Measurements from ENCODE around the gene GSN. TPM values are rescaled to one million over a fixed set of nuclear protein-coding genes. Genes with fewer than 3 reads are reported as not detected.

GSN gene
- total and polyA plus RNA-seq, 2 experiments from 2014 or later = 268 to 310 TPM

- Histone ChIP-seq H3K9me3 (ENCODE audit: low read depth) (no peaks in the 10 kb centered on the region), H3K4me1 (ENCODE audit: low read depth) (no peaks in the 10 kb centered on the region), H3K36me3 (no peaks in the 10 kb centered on the region), H3K4me3 (no peak overlapping the region), H3K27ac (no peak overlapping the region), H3K27me3 (no peaks in the 10 kb centered on the region)
- TF ChIP-seq CTCF (IDR thresholded peaks at IDR 0.05; ENCODE audit: low read depth, low read length) = no peak
- DNase-seq (ENCODE audit: low read depth in 1 of 2, low spot score in 1 of 2) = no peak
These were observed 28.9 kb upstream of the GSN start for GRCh38 chr9:121239071-121239470.

- no peak for TF ChIP-seq CTCF (IDR thresholded peaks at IDR 0.05; ENCODE audit: low read depth, low read length)
- no peaks in the 10 kb centered on the region for H3K36me3 ChIP-seq
- H3K27me3 ChIP-seq = no peaks in the 10 kb centered on the region
- H3K27ac ChIP-seq = no peak overlapping the region
- no peaks in the 10 kb centered on the region for H3K9me3 ChIP-seq (ENCODE audit: low read depth)
- H3K4me1 ChIP-seq (ENCODE audit: low read depth) = no peaks in the 10 kb centered on the region
- no peak overlapping the region for H3K4me3 ChIP-seq
- DNase-seq (ENCODE audit: low read depth in 1 of 2, low spot score in 1 of 2) = no peak
These were observed 28.1 kb upstream of the GSN start for GRCh38 chr9:121239851-121240250.

- no peak for DNase-seq (ENCODE audit: low read depth in 1 of 2, low spot score in 1 of 2)
- no peaks in the 10 kb centered on the region for H3K27me3 ChIP-seq
- H3K4me3 ChIP-seq = no peak overlapping the region
- H3K27ac ChIP-seq = no peak overlapping the region
- H3K36me3 ChIP-seq = no peaks in the 10 kb centered on the region
- no peak for TF ChIP-seq CTCF (IDR thresholded peaks at IDR 0.05; ENCODE audit: low read depth, low read length)
- H3K9me3 ChIP-seq (ENCODE audit: low read depth) = no peaks in the 10 kb centered on the region
- H3K4me1 ChIP-seq (ENCODE audit: low read depth) = no peaks in the 10 kb centered on the region
These were observed 27.4 kb upstream of the GSN start for GRCh38 chr9:121240472-121241135.

- no peaks in the 10 kb centered on the region for H3K36me3 ChIP-seq
- no peaks in the 10 kb centered on the region for H3K4me1 ChIP-seq (ENCODE audit: low read depth)
- H3K27me3 ChIP-seq = no peaks in the 10 kb centered on the region
- no peak overlapping the region for H3K27ac ChIP-seq
- H3K9me3 ChIP-seq (ENCODE audit: low read depth) = no peaks in the 10 kb centered on the region
- TF ChIP-seq CTCF (IDR thresholded peaks at IDR 0.05; ENCODE audit: low read depth, low read length) = no peak
- peak in 1 of 2 donors; percentile 59 for DNase-seq (ENCODE audit: low read depth in 1 of 2, low spot score in 1 of 2)
- no peak overlapping the region for H3K4me3 ChIP-seq
These were observed 25.6 kb upstream of the GSN start for GRCh38 chr9:121242219-121242958.

- H3K4me3 ChIP-seq = no peak overlapping the region
- no peak for TF ChIP-seq CTCF (IDR thresholded peaks at IDR 0.05; ENCODE audit: low read depth, low read length)
- no peaks in the 10 kb centered on the region for H3K9me3 ChIP-seq (ENCODE audit: low read depth)
- no peaks in the 10 kb centered on the region for H3K4me1 ChIP-seq (ENCODE audit: low read depth)
- no peaks in the 10 kb centered on the region for H3K27me3 ChIP-seq
- H3K27ac ChIP-seq = no peak overlapping the region
- H3K36me3 ChIP-seq = no peaks in the 10 kb centered on the region
- DNase-seq (ENCODE audit: low read depth in 1 of 2, low spot score in 1 of 2) = peak in 1 of 2 donors; percentile 25
These were observed 25.0 kb upstream of the GSN start for GRCh38 chr9:121242959-121243346.

All from cardiac muscle cell (in vitro differentiated cells and primary cell).